HepG2 (cell line): ENCODE results near the gene LAMA1. TPM values are rescaled to one million over a fixed set of nuclear protein-coding genes. Genes with fewer than 3 reads are reported as not detected.

ENCODE experiments used
- ATAC-seq: fragments of 200-7000 bp; cut with Tn5 transposase; 3 replicates; pipeline ENCODE4 v1.9.1; 2020; ENCODE audit warnings: mild to moderate bottlenecking, moderate library complexity
- BruUV-seq: library from RNA; stranded (reverse); fragments of 400-500 nt; replicated peaks from 2 replicates; lab custom pipeline; 2021; lab: Mats Ljungman, UMichigan
- CTCF ChIA-PET: fragments of 300-600 bp; formaldehyde crosslinking; extraction: SDS; loops from one replicate; lab custom pipeline; 2021; ENCODE audit warnings: low total read pairs, inconsistent platforms, low intra/inter-chr PET ratio; lab: Yijun Ruan, JAX
- POLR2A ChIA-PET: fragments of 350-600 bp; sonication (Branson Sonifier 250); formaldehyde crosslinking; loops from one replicate; lab custom pipeline; 2020; ENCODE audit warnings: antibody characterized with exemption, inconsistent platforms; lab: Yijun Ruan, JAX
- DNase-seq: peaks from one replicate; pipeline ENCODE4 v3.0.0-alpha.2; 2015; ENCODE audit warnings: low spot score
- FAIRE-seq: peaks from 3 replicates; lab custom pipeline; 2011; peaks lifted over from hg19 to GRCh38; lab: Jason Lieb, UNC
- H2AFZ ChIP-seq: one replicate; pipeline ENCODE4 v1.6.1; 2011; ENCODE audit warnings: low read length, inconsistent platforms
- H3K27ac ChIP-seq: fragments of 300-600 bp; 3 replicates; pipeline ENCODE4 v1.8.0; 2011; ENCODE audit warnings: mixed run types, mild to moderate bottlenecking, mixed read lengths, low read length, inconsistent platforms; ENCODE audit not compliant: insufficient read depth; ENCODE audit errors: extremely low read length
- H3K27me3 ChIP-seq, 2 experiments: fragments of 200-600 bp in 1 of 2; 2 replicates in 1 of 2; 3 replicates in 1 of 2; pipeline versions ENCODE4 v1.6.0 to v1.8.0; 2011; ENCODE audit warnings: low read length in 2 of 2, mild to moderate bottlenecking in 2 of 2, moderate library complexity in 2 of 2, inconsistent platforms in 1 of 2; ENCODE audit not compliant: insufficient read depth in 2 of 2, control insufficient read depth in 1 of 2
- H3K36me3 ChIP-seq, 2 experiments: fragments of 200-600 bp in 1 of 2; replicated peaks in 1 of 2; 2 replicates in 1 of 2; 3 replicates in 1 of 2; pipeline versions ENCODE4 v1.5.1 to v1.8.0; 2011; ENCODE audit warnings: low read length in 2 of 2, inconsistent platforms in 1 of 2; ENCODE audit not compliant: insufficient read depth in 2 of 2, control insufficient read depth in 1 of 2
- H3K4me1 ChIP-seq: 2 replicates; pipeline ENCODE4 v1.5.1; 2012; ENCODE audit warnings: low read length, inconsistent platforms; ENCODE audit not compliant: insufficient read depth
- H3K4me2 ChIP-seq: 2 replicates; pipeline ENCODE4 v1.6.0; 2011; ENCODE audit warnings: low read depth, low read length, inconsistent platforms
- H3K4me3 ChIP-seq, 3 experiments: fragments of 200-600 bp in 1 of 3; sonication (generic), shearing (Covaris generic) in 1 of 3; replicated peaks in 1 of 3; 2 replicates each; pipeline ENCODE4 v1.5.1; 2011 to 2016; ENCODE audit warnings: low read length in 3 of 3, inconsistent platforms in 2 of 3, low read depth in 2 of 3, mild to moderate bottlenecking in 2 of 3, control low read depth in 1 of 3, mixed read lengths in 1 of 3; ENCODE audit not compliant: insufficient read depth in 1 of 3
- H3K79me2 ChIP-seq: one replicate; pipeline ENCODE4 v1.6.1; 2011; ENCODE audit warnings: low read length, inconsistent platforms; ENCODE audit not compliant: insufficient read depth
- H3K9ac ChIP-seq: 2 replicates; pipeline ENCODE4 v1.6.0; 2011; ENCODE audit warnings: mild to moderate bottlenecking, low read depth, low read length, inconsistent platforms; ENCODE audit not compliant: insufficient read depth
- H3K9me3 ChIP-seq: 2 replicates; pipeline ENCODE4 v1.5.1; 2012; ENCODE audit warnings: mild to moderate bottlenecking, low read length
- H4K20me1 ChIP-seq: 2 replicates; pipeline ENCODE4 v1.6.0; 2011; ENCODE audit warnings: inconsistent platforms, mild to moderate bottlenecking, low read length, moderate library complexity; ENCODE audit not compliant: insufficient read depth
- DMAP1 ChIP-seq: IDR thresholded peaks from 2 replicates; pipeline ENCODE4 v1.6.1; 2016
- FOSL2 ChIP-seq: sonication (generic); formaldehyde crosslinking; IDR thresholded peaks from 2 replicates; pipeline ENCODE4 v1.4.0; 2020; ENCODE audit warnings: missing genetic modification reagents
- HMG20A ChIP-seq: IDR thresholded peaks from 2 replicates; pipeline ENCODE4 v1.6.1; 2016; ENCODE audit warnings: borderline replicate concordance
- HNRNPLL ChIP-seq: fragments of 200-400 bp; formaldehyde crosslinking; IDR thresholded peaks from 2 replicates; pipeline ENCODE4 v1.6.1; 2017; ENCODE audit warnings: mild to moderate bottlenecking, low read depth, low read length; ENCODE audit not compliant: poor library complexity, severe bottlenecking
- JUNB ChIP-seq: sonication (generic); formaldehyde crosslinking; IDR thresholded peaks from 2 replicates; pipeline ENCODE4 v1.8.0; 2022; ENCODE audit warnings: missing genetic modification reagents, mild to moderate bottlenecking, borderline replicate concordance
- NFYC ChIP-seq: IDR thresholded peaks from 2 replicates; pipeline ENCODE4 v1.6.1; 2016; ENCODE audit warnings: missing genetic modification reagents, missing compliant biosample characterization
- PLSCR1 ChIP-seq: sonication (generic); formaldehyde crosslinking; IDR thresholded peaks from 2 replicates; pipeline ENCODE4 v1.5.0; 2020; ENCODE audit warnings: missing genetic modification reagents, mild to moderate bottlenecking, borderline replicate concordance
- POLR2AphosphoS5 ChIP-seq: IDR thresholded peaks from 2 replicates; pipeline ENCODE4 v1.6.1; 2012; ENCODE audit warnings: low read depth, low read length
- RXRA ChIP-seq: sonication (generic); formaldehyde crosslinking; IDR thresholded peaks from 2 replicates; pipeline ENCODE4 v1.5.1; 2020; ENCODE audit warnings: missing genetic modification reagents
- SKI ChIP-seq: fragments of 450-650 bp; IDR thresholded peaks from one replicate; pipeline ENCODE4 v1.6.1; 2018; ENCODE audit warnings: mild to moderate bottlenecking; ENCODE audit not compliant: partially characterized antibody
- SMARCE1 ChIP-seq: fragments of 450-650 bp; IDR thresholded peaks from 2 replicates; pipeline ENCODE4 v1.6.1; 2017; ENCODE audit warnings: borderline replicate concordance
- THAP11 ChIP-seq: IDR thresholded peaks from 2 replicates; pipeline ENCODE4 v1.6.1; 2016; ENCODE audit warnings: missing biosample characterization, missing genetic modification reagents
- TRIM22 ChIP-seq: fragments of 450-650 bp; IDR thresholded peaks from 2 replicates; pipeline ENCODE4 v1.6.1; 2017
- ZBTB33 ChIP-seq: sonication (generic); formaldehyde crosslinking; IDR thresholded peaks from 2 replicates; pipeline ENCODE4 v1.4.0; 2020; ENCODE audit warnings: missing genetic modification reagents
- ZNF160 ChIP-seq: sonication (generic); formaldehyde crosslinking; IDR thresholded peaks from 2 replicates; pipeline ENCODE4 v1.8.0; 2022; ENCODE audit warnings: mild to moderate bottlenecking, inconsistent platforms, missing genetic modification reagents
- ZNF225 ChIP-seq: sonication (generic); formaldehyde crosslinking; IDR thresholded peaks from 2 replicates; pipeline ENCODE4 v1.4.0; 2020; ENCODE audit warnings: mild to moderate bottlenecking, missing genetic modification reagents
- ZNF253 ChIP-seq: sonication (generic); formaldehyde crosslinking; IDR thresholded peaks from 2 replicates; pipeline ENCODE4 v1.8.0; 2022; ENCODE audit warnings: mild to moderate bottlenecking, missing genetic modification reagents, borderline replicate concordance
- ZNF317 ChIP-seq: sonication (generic); formaldehyde crosslinking; IDR thresholded peaks from 2 replicates; pipeline ENCODE4 v1.5.0; 2020; ENCODE audit warnings: mild to moderate bottlenecking, missing genetic modification reagents
- ZNF598 ChIP-seq: sonication (generic); formaldehyde crosslinking; IDR thresholded peaks from 2 replicates; pipeline ENCODE4 v1.5.1; 2020; ENCODE audit warnings: mild to moderate bottlenecking, missing genetic modification reagents, borderline replicate concordance
- ZNF724P ChIP-seq: sonication (generic); formaldehyde crosslinking; IDR thresholded peaks from 2 replicates; pipeline ENCODE4 v1.8.0; 2022; ENCODE audit warnings: missing genetic modification reagents, borderline replicate concordance
- ZNF800 ChIP-seq: sonication (generic); formaldehyde crosslinking; IDR thresholded peaks from 2 replicates; pipeline ENCODE4 v1.4.0; 2020; ENCODE audit warnings: missing genetic modification reagents
- WGBS: methylation state at CpG from one replicate; pipeline ENCODE4 v1.1.6; 2017; ENCODE audit warnings: low lambda C conversion rate; 5-methylcytosine and 5-hydroxymethylcytosine counted together
- in situ Hi-C: cut with HindIII; loops from 2 replicates; pipeline ENCODE4 v1.10.0; 2017; ENCODE audit warnings: low pct_unique_long_range_greater_than_20kb; ENCODE audit not compliant: extremely low pct_ligation_motif_present
- intact Hi-C: fragments of 100-400 bp; cut with micrococcal nuclease; formaldehyde crosslinking; loops from one replicate; pipeline ENCODE4 v1.10.0; 2022; ENCODE audit not compliant: unreplicated experiment
- polyA plus RNA-seq, 8 experiments: library from polyadenylated mRNA; depleted of rRNA in 3 of 8; stranded (reverse) in 7 of 8; unstranded in 1 of 8; fragments of >200 nt; fragmentation: Illumina TruSeq in 4 of 8; extraction: Trizol in 4 of 8; gene quantifications; 2 replicates each; pipeline versions ENCODE4 v1.2.1 to v1.2.3, GENCODE V29; 2011 to 2016; ENCODE audit warnings: low read depth in 4 of 8, missing spikeins in 1 of 8, mixed read lengths in 1 of 8; ENCODE audit not compliant: insufficient read depth in 1 of 8
- total RNA-seq, 5 experiments: library from RNA; depleted of rRNA; stranded (reverse); fragments of >200 nt; fragmentation: Illumina TruSeq; extraction: Trizol; gene quantifications; 2 replicates each; pipeline ENCODE4 v1.2.3, GENCODE V29; 2016; ENCODE audit warnings: low read depth in 1 of 5

Gene LAMA1
- total and polyA plus RNA-seq, 2 of the 13 experiments (the other 11 are each of a cell fraction or from before 2014, with no cell fraction given): 0.05 to 0.44 TPM

GRCh38 chr18:6948281-6949055 lies 169.1 kb downstream of the LAMA1 start:
- H3K9ac ChIP-seq: no peak overlapping the region
- POLR2A ChIA-PET: no interaction called here
- ATAC-seq (peak; percentile 33; the same call in 2 of the 3 replicates), DNase-seq (no peak), FAIRE-seq (no peak)
- no peak overlapping the region for H3K27ac ChIP-seq
- H3K27me3 ChIP-seq: no peaks in the 10 kb centered on the region; a peak in 1 of 5 replicates
- peak overlapping the region; percentile 5; the same call in 1 of the 2 replicates for H3K4me2 ChIP-seq
- no peak overlapping the region for H2AFZ ChIP-seq
- intact Hi-C loops: no loop called here
- in situ Hi-C loops: no loop called here
- H3K36me3 ChIP-seq: no peaks in the 10 kb centered on the region
- 52% methylated on average over 16 of the region's 16 CpGs for WGBS
- H3K4me3 ChIP-seq: no peak overlapping the region
- peaks cover 47% of the 10 kb centered on the region for H3K4me1 ChIP-seq
- H3K79me2 ChIP-seq: no peaks in the 10 kb centered on the region
- H4K20me1 ChIP-seq: no peaks in the 10 kb centered on the region
- BruUV-seq: no TSS peak
- no peaks in the 10 kb centered on the region for H3K9me3 ChIP-seq
- CTCF ChIA-PET: no interaction called here
- TF ChIP-seq SKI (no peak), ZNF317 (CRISPR knock-in tag) (no peak), SMARCE1 (no peak), DMAP1 (no peak), HMG20A (CRISPR knock-in tag) (no peak), JUNB (CRISPR knock-in tag) (no peak), RXRA (CRISPR knock-in tag) (no peak), HNRNPLL (no peak), PLSCR1 (CRISPR knock-in tag) (no peak), THAP11 (no peak), ZNF225 (CRISPR knock-in tag) (no peak), ZNF598 (CRISPR knock-in tag) (no peak), ZNF800 (CRISPR knock-in tag) (no peak), FOSL2 (CRISPR knock-in tag) (no peak), ZBTB33 (no peak), NFYC (no peak), POLR2AphosphoS5 (no peak), TRIM22 (no peak), ZNF724P (no peak), ZNF160 (CRISPR knock-in tag) (no peak), ZNF253 (CRISPR knock-in tag) (no peak)
